ENCODE measurements around the gene GAS6. TPM values are rescaled to one million over a fixed set of nuclear protein-coding genes. Genes with fewer than 3 reads are reported as not detected.

Gene GAS6
- total and polyA plus RNA-seq, 9 of the 15 experiments (the other 6 are each of a cell fraction or from before 2014, with no cell fraction given) = 0.14 to 9.7 (median 4.7) TPM; not detected in 1

- TF ChIP-seq DEAF1 (CRISPR knock-in tag; IDR thresholded peaks at IDR 0.05) (no peak), SAP30 (IDR thresholded peaks at IDR 0.05; ENCODE audit: borderline replicate concordance, insufficient read depth, low read depth, low read length, poor library complexity, severe bottlenecking) (no peak), ILF3 (IDR thresholded peaks at IDR 0.05; ENCODE audit: borderline replicate concordance) (no peak), BDP1 (IDR thresholded peaks at IDR 0.05; ENCODE audit: insufficient read depth, insufficient read length) (no peak)
Measured at GRCh38 chr13:113810640-113811039, 53.2 kb downstream of the GAS6 start (continued).

- H3K79me2 ChIP-seq (ENCODE audit: control insufficient read depth, insufficient read depth, low read length) = no peaks in the 10 kb centered on the region
- WGBS (ENCODE audit: insufficient coverage, low coverage, missing lambda C conversion rate) = 0% methylated on average over 2 of the region's 2 CpGs
- ChIA-PET POLR2A (no interaction called here), CTCF (ENCODE audit: low intra/inter-chr PET ratio) (no interaction called here)
- no peak overlapping the region for H3K27ac ChIP-seq (ENCODE audit: extremely low read depth, low read depth, low read length)
- FAIRE-seq (no peak), ATAC-seq (no peak), DNase-seq (ENCODE audit: extremely low read depth in 1 of 4, low spot score in 3 of 4) (no peak)
- in situ Hi-C loops (cut with MboI) (no loop called here), intact Hi-C loops (cut with micrococcal nuclease) (no loop called here)
- no peaks in the 10 kb centered on the region for H3K36me3 ChIP-seq (ENCODE audit: control insufficient read depth, insufficient read depth, low read length)
- H3K9me3 ChIP-seq (replicated peaks; ENCODE audit: control insufficient read depth, insufficient read depth, low read depth, low read length) = peaks cover 6% of the 10 kb centered on the region; the same call in 1 of the 2 replicates
- BruUV-seq (replicated peaks) = no TSS peak
- H2AFZ ChIP-seq (ENCODE audit: low read depth, low read length) = no peak overlapping the region
- TF ChIP-seq NFIX (CRISPR knock-in tag; IDR thresholded peaks at IDR 0.05; ENCODE audit: low read depth) = no peak
- no peak for TF ChIP-seq CSDE1 (IDR thresholded peaks at IDR 0.05)
- TF ChIP-seq ASH1L (IDR thresholded peaks at IDR 0.05; ENCODE audit: borderline replicate concordance, low read depth, partially characterized antibody) = no peak
- no peak for TF ChIP-seq JUND (IDR thresholded peaks at IDR 0.05; ENCODE audit: borderline replicate concordance, low read depth, low read length)
- no peak for TF ChIP-seq JUND (tag; IDR thresholded peaks at IDR 0.05; ENCODE audit: borderline replicate concordance, low read depth, low read length)
- H3K27me3 ChIP-seq (ENCODE audit: control insufficient read depth in 2 of 2, insufficient read depth in 2 of 2, low read length in 2 of 2) = peaks cover 3 to 23% of the 10 kb centered on the region in 2 experiments; a peak in 4 of 5 replicates
- no peaks in the 10 kb centered on the region for H3K9me1 ChIP-seq (ENCODE audit: control insufficient read depth, insufficient read depth, low read length)
- no peaks in the 10 kb centered on the region for H4K20me1 ChIP-seq (replicated peaks; ENCODE audit: control insufficient read depth, insufficient read depth, low read length)
- no peak overlapping the region for H3K4me2 ChIP-seq (ENCODE audit: insufficient read depth, low read length)
- H3K4me1 ChIP-seq (replicated peaks in 1 of 2; ENCODE audit: control insufficient read depth in 2 of 2, insufficient read depth in 2 of 2, low read length in 2 of 2) = peaks cover 0 to 19% of the 10 kb centered on the region in 2 experiments; a peak in 2 of 5 replicates
- no peak overlapping the region for H3K9ac ChIP-seq (ENCODE audit: insufficient read depth in 1 of 2, low read depth in 2 of 2, low read length in 2 of 2)
- no peak overlapping the region for H3K4me3 ChIP-seq
Measured at GRCh38 chr13:113809934-113810333, 53.9 kb downstream of the GAS6 start.

All from K562 (cell line).